DOHH2 (cell line): ENCODE measurements around the gene PRPF38B.
"Not testable (repeated sequence)": the region's sequence is repeated elsewhere in the genome, so short reads cannot be mapped to it uniquely, and the experiment has no call there.

ENCODE experiments used
- CTCF ChIP-seq: fragments of 200-600 bp; sonication (generic); IDR thresholded peaks from one replicate; pipeline ENCODE4 v1.5.1; 2014; ENCODE audit warnings: antibody characterized with exemption, mild to moderate bottlenecking, low read depth, low read length; ENCODE audit not compliant: poor library complexity, severe bottlenecking
- EZH2phosphoT487 ChIP-seq: fragments of 200-600 bp; sonication (generic); IDR thresholded peaks from 2 replicates; pipeline ENCODE4 v1.6.1; 2017; ENCODE audit warnings: borderline replicate concordance, mild to moderate bottlenecking, antibody characterized with exemption, low read length, moderate library complexity, mixed read lengths

GRCh38 chr1:108667422-108667821 lies 24.7 kb upstream of the PRPF38B start:
- not testable (repeated sequence) for TF ChIP-seq CTCF, EZH2phosphoT487
